HEK293 (cell line): ENCODE results near the gene BMF.

ENCODE experiments used
- HOXA7 ChIP-seq: sonication (generic); formaldehyde crosslinking; IDR thresholded peaks from 2 replicates; pipeline ENCODE4 v1.8.1; 2022; ENCODE audit warnings: missing genetic modification reagents, borderline replicate concordance
- ZNF416 ChIP-seq: fragments of 450-650 bp; formaldehyde crosslinking; IDR thresholded peaks from 2 replicates; pipeline ENCODE4 v1.5.1; 2016; ENCODE audit warnings: missing biosample characterization, missing genetic modification characterization
- ZNF610 ChIP-seq: fragments of 450-650 bp; formaldehyde crosslinking; IDR thresholded peaks from 2 replicates; pipeline ENCODE4 v1.5.1; 2016; ENCODE audit warnings: missing biosample characterization, missing genetic modification characterization, borderline replicate concordance
- TF ChIP-seq, protein P1 (sequence below): fragments of 450-650 bp; formaldehyde crosslinking; IDR thresholded peaks from 2 replicates; pipeline ENCODE4 v1.5.1; 2016; ENCODE audit warnings: missing biosample characterization, missing genetic modification characterization
- TF ChIP-seq, protein P2 (sequence below): fragments of 450-650 bp; formaldehyde crosslinking; conservative IDR thresholded peaks from 2 replicates; pipeline ENCODE4 v1.5.1; 2016; ENCODE audit warnings: low read depth, missing biosample characterization, missing genetic modification characterization
- TF ChIP-seq, protein P3 (sequence below): fragments of 450-650 bp; formaldehyde crosslinking; IDR thresholded peaks from 2 replicates; pipeline ENCODE4 v1.5.1; 2016; ENCODE audit warnings: missing biosample characterization, missing genetic modification characterization, low read depth

DNA sequence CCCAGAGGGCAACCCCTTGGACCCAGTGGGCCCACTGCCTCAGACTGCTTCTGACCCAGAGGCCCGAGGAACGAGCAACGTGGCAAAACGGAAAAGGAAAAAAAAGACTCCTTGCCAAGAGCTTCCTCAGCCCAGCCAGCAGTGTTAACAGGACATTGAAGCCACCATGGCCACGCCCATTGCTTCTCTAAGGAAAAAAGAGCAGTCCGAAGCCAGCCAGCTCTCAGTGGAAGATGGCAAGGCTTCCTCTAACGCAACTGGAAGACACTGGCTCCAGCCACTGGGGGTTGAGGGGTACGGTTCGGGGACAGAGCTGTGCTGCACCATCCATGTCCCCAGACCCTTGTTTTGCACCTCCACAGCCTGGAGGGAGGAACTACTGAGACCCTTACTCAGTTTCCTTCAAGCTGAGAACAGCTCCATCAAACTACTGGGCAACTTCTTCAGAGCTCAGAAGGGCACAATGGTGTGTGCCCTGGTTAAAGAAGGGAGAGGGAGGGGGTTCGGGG lies 10.7 kb downstream of the BMF start:
- TF ChIP-seq, protein P1, sequence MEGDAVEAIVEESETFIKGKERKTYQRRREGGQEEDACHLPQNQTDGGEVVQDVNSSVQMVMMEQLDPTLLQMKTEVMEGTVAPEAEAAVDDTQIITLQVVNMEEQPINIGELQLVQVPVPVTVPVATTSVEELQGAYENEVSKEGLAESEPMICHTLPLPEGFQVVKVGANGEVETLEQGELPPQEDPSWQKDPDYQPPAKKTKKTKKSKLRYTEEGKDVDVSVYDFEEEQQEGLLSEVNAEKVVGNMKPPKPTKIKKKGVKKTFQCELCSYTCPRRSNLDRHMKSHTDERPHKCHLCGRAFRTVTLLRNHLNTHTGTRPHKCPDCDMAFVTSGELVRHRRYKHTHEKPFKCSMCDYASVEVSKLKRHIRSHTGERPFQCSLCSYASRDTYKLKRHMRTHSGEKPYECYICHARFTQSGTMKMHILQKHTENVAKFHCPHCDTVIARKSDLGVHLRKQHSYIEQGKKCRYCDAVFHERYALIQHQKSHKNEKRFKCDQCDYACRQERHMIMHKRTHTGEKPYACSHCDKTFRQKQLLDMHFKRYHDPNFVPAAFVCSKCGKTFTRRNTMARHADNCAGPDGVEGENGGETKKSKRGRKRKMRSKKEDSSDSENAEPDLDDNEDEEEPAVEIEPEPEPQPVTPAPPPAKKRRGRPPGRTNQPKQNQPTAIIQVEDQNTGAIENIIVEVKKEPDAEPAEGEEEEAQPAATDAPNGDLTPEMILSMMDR: no peak
- TF ChIP-seq ZNF610 (tag by site-specific recombination): no peak
- TF ChIP-seq, protein P2, sequence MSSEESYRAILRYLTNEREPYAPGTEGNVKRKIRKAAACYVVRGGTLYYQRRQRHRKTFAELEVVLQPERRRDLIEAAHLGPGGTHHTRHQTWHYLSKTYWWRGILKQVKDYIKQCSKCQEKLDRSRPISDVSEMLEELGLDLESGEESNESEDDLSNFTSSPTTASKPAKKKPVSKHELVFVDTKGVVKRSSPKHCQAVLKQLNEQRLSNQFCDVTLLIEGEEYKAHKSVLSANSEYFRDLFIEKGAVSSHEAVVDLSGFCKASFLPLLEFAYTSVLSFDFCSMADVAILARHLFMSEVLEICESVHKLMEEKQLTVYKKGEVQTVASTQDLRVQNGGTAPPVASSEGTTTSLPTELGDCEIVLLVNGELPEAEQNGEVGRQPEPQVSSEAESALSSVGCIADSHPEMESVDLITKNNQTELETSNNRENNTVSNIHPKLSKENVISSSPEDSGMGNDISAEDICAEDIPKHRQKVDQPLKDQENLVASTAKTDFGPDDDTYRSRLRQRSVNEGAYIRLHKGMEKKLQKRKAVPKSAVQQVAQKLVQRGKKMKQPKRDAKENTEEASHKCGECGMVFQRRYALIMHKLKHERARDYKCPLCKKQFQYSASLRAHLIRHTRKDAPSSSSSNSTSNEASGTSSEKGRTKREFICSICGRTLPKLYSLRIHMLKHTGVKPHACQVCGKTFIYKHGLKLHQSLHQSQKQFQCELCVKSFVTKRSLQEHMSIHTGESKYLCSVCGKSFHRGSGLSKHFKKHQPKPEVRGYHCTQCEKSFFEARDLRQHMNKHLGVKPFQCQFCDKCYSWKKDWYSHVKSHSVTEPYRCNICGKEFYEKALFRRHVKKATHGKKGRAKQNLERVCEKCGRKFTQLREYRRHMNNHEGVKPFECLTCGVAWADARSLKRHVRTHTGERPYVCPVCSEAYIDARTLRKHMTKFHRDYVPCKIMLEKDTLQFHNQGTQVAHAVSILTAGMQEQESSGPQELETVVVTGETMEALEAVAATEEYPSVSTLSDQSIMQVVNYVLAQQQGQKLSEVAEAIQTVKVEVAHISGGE: no peak
- TF ChIP-seq, protein P3, sequence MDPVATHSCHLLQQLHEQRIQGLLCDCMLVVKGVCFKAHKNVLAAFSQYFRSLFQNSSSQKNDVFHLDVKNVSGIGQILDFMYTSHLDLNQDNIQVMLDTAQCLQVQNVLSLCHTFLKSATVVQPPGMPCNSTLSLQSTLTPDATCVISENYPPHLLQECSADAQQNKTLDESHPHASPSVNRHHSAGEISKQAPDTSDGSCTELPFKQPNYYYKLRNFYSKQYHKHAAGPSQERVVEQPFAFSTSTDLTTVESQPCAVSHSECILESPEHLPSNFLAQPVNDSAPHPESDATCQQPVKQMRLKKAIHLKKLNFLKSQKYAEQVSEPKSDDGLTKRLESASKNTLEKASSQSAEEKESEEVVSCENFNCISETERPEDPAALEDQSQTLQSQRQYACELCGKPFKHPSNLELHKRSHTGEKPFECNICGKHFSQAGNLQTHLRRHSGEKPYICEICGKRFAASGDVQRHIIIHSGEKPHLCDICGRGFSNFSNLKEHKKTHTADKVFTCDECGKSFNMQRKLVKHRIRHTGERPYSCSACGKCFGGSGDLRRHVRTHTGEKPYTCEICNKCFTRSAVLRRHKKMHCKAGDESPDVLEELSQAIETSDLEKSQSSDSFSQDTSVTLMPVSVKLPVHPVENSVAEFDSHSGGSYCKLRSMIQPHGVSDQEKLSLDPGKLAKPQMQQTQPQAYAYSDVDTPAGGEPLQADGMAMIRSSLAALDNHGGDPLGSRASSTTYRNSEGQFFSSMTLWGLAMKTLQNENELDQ: no peak
- no peak for TF ChIP-seq HOXA7
- TF ChIP-seq ZNF416: no peak
